ENCODE data around the gene SPTBN1.

SPTBN1 gene

DNA sequence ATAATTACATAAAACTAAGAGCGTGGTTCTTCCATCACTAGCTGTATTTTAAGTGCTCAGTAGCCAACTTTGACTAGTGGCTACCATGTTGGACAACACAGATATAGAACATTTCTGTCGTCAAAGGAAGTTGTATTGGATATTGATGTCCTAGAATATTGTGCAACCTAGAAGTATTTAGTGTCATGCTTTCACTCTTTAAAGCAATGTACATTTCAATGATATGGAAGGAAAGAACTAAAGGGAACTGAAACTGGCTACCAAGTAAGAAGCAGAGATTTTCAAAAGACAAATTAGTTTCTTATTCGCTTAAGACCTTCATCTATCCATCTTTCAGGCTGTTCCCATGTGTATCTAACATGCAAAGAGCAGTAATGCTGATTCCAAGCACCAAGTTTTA is 182.0 kb downstream of the SPTBN1 start:
- no peak for DNase-seq

DNA sequence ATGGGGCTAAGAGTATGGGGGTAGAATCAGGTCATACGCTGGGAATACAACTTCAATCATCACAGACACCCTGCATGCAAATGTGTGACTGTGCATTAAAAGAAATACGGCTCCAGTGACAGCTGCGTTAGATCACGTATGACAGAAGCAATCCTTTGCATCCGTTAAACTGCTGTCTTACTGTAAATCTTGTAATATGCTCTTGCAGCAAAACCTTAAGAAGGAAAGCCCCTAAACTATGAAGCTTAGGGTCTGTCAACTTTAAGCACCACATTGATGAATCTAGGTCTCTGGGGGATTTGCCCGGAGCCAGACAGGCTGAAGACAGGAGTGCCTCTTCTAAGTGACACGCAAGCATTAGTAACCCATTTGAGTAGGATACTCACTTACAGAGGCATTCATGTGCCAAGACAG is 182.7 kb downstream of the SPTBN1 start:
- no peak for DNase-seq

GRCh38 chr2:54639609-54640008 is 183.5 kb downstream of the SPTBN1 start:
- DNase-seq, result no peak

DNA sequence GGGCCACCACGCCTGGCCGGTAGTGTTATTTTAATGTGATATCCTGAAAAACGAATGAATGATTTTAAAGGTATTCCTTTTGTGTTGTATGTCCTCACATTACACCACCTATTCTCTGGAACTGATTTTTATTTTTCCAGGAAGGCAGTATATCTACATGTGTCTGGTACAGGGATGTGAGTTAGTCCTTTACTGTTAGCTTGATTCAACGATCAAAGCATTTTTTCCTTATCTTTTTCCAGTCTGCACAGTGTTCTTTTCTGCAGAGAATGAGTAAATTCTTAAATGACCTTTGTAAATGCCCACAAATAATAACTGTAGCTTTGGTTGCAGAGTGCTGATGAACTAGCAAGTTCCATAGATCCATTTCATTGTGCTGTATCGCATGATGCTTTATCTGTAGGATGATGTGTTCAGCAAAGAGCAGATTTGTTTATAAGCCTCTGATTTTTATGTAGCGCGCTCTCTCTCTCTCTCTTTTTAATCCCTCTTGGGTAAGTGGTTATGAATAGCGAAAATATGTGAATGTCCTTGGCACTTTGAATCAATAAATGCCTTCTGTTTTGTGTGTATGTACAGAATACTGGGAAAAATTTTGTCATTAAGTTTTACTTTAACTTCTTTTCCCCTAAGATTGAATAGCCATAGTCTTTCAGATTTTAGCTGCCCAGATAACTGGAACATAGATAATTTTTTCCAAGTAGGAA is 184.9 kb downstream of the SPTBN1 start:
- no peak for DNase-seq

DNA sequence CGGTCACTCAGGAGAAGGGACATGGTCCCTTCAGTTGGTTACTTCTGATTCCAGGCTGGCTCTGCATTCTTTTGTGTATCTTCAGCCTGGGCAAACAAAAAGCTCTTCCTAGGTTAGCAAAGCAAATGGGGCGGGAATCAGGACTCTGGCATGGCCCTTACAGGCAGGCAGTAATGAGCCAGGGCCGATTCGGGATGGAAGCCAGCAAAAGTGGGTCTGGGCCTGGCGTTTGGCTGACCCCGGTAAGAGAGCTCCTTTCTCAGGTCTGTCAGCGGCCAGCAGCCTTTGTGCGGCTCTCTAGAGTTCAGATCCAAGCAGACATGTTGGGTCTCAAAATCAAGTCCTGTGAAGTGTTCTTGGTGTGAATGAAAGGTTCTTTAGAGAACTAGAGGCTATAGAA is 185.9 kb downstream of the SPTBN1 start:
- DNase-seq, result no peak

- no peak for DNase-seq
Observed at GRCh38 chr2:54642677-54643430, 186.7 kb downstream of the SPTBN1 start.

DNA sequence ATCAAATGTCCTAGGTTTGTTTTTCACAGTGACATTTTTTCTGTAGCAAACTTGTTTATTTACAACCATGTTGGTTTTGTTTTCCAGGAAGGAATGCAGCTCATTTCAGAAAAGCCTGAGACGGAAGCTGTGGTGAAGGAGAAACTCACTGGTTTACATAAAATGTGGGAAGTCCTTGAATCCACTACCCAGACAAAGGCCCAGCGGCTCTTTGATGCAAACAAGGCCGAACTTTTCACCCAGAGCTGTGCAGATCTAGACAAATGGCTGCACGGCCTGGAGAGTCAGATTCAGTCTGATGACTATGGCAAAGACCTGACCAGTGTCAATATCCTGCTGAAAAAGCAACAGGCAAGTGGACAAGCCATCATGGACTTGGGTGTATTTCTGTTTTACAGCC is 188.1 kb downstream of the SPTBN1 start:
- DNase-seq, result no peak

DNA sequence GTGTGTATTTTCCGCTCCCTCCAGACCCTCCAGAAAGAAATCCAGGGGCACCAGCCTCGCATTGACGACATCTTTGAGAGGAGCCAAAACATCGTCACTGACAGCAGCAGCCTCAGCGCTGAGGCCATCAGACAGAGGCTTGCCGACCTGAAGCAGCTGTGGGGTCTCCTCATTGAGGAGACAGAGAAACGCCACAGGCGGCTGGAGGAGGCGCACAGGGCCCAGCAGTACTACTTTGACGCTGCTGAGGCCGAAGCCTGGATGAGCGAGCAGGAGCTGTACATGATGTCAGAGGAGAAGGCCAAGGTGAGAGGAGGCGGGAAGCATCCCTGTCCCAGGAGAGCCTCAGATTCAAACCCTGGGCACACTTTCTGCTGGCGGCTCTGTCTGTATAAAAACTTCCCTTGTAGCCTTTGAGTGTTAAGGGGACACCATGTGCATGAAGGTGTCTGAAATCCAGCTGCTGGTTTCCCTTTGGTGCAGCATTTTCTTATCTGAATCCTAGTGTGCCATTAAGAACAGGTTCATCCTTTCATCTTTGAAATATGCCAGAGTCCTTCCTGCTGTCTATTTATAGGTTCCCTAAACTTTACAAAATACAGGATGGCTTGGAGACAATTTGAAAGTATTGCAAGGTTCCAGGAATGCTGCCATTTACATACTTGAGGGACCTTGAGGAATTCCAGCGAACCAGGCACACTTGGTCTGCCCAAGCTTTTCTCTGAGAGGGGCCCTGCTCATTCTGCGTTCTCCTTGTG is 190.2 kb downstream of the SPTBN1 start:
- no peak for DNase-seq

DNA sequence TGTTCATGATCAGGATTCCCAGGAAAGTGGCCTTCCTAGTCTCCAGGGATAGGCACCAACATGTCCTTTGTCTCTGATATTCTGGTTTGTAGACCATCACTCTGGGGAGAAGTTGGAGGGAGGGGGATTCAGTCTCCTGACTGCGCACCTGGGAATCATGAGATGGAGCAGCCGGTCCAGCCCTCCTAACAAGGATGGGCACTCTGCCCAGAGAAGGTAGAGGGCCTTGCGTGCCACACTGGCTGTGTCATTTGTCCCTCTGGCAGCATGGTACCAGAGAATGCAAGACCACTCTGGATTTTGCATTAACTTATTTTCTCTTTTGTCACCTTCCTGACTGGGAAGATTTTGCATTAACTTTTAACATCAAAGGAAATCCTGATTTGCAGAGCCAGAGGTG is 192.1 kb downstream of the SPTBN1 start:
- DNase-seq, result no peak

DNA sequence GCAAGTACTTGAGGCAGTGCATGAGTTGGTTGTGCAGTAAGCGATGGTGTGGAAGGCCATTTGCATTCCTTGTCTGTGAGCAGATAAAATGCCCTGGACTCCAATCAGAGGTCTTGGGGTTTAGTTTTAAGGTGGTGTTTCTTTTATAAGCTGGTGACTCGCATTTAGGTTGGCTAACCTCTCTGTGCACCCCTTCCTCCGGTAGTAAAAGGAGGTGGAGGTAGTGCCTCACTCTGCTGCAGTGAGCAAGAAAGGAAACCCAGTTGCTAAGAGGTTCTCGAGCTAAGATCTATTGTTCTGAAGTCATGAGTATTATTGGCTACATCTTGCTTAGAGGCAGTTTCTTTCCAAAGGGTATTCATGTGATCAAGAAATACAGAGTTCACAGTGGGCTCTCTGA is 193.1 kb downstream of the SPTBN1 start:
- no peak for DNase-seq

DNA sequence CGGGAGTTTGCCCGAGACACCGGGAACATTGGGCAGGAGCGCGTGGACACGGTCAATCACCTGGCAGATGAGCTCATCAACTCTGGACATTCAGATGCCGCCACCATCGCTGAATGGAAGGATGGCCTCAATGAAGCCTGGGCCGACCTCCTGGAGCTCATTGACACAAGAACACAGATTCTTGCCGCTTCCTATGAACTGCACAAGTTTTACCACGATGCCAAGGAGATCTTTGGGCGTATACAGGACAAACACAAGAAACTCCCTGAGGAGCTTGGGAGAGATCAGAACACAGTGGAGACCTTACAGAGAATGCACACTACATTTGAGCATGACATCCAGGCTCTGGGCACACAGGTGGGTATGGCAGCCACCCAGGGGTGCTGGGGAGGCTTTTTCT is 193.5 kb downstream of the SPTBN1 start:
- DNase-seq, result no peak

- no peak for DNase-seq
Observed at GRCh38 chr2:54650612-54651011, 194.5 kb downstream of the SPTBN1 start.

DNA sequence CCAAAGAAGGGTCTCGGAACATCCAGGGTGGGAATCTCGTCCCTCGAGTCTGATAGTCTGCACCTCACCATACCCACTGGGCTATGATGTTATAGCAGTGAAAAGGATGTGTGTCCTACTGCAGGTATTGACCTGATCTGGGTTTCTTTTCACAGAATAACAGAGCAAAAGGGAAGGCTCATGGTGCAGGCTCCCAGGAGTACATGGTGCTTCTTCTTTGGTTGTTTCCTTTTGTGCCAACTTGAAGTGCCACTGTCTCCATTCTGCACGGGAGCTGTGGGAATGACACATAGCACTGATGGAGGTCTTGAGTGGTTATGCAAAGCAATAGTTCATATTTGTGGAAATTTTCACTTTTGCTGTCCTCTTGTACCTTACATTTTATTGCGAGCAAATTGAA is 195.2 kb downstream of the SPTBN1 start:
- DNase-seq, result no peak

DNA sequence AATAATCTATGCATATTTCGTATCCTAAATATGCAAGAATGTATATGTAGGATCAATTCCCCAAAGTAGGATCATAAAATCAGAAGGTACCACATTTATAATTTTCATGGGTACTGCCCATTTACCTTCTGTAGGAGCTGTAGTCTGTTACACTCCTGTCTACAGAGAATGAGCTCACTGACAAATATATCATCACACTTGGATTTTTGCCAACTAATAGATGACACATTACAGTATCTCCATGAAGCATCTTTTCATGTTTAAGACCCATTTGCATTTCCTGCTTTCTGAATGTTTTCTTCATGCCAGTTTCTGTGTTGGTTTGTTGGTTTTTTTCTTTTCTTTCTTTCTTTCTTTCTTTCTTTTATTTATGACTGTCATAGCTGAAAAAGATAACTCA is 196.4 kb downstream of the SPTBN1 start:
- peak; percentile 37 for DNase-seq

GRCh38 chr2:54653572-54654204 is 197.6 kb downstream of the SPTBN1 start:
- DNase-seq, result no peak

- DNase-seq, result no peak
Observed at GRCh38 chr2:54655046-54655809, 199.1 kb downstream of the SPTBN1 start.

GRCh38 chr2:54656863-54657262 is 200.7 kb downstream of the SPTBN1 start:
- no peak for DNase-seq

DNA sequence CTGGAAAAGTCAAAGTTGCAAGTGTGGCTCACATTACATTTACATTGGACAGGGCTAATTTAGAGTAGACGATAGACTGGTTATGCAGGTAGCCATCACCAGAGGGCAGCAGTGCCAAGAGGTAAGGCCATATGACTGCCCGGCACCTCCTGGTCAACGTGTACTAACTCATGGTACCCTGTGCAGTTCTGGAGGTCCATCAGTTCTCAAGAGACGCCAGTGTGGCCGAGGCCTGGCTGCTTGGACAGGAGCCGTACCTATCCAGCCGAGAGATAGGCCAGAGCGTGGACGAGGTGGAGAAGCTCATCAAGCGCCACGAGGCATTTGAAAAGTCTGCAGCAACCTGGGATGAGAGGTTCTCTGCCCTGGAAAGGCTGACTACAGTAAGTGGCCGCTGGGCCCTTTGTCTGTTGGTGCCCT is 201.5 kb downstream of the SPTBN1 start:
- DNase-seq, result peak; percentile 74

- no peak for DNase-seq
Observed at GRCh38 chr2:54658564-54659071, 202.5 kb downstream of the SPTBN1 start.

DNA sequence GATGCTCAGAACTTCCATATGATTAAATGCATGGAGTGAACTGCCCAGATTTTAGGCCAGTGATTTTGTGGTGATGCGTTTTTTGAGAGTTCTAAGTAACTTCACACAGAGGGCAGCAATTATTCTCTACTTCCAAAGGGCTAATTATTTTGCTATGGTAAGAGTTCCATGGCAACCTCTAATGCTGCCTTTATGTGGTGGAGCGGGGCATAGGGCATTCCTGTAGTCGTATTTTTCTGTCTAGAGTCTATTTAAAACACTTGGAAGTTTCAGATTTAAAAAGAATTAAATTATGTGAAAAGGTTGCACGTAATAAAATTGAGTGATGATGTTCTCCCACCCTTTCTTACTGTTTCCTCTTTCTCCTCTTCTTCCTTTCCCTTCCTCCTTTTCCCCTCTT is 203.4 kb downstream of the SPTBN1 start:
- DNase-seq, result no peak

GRCh38 chr2:54660752-54661151 is 204.6 kb downstream of the SPTBN1 start:
- no peak for DNase-seq

DNA sequence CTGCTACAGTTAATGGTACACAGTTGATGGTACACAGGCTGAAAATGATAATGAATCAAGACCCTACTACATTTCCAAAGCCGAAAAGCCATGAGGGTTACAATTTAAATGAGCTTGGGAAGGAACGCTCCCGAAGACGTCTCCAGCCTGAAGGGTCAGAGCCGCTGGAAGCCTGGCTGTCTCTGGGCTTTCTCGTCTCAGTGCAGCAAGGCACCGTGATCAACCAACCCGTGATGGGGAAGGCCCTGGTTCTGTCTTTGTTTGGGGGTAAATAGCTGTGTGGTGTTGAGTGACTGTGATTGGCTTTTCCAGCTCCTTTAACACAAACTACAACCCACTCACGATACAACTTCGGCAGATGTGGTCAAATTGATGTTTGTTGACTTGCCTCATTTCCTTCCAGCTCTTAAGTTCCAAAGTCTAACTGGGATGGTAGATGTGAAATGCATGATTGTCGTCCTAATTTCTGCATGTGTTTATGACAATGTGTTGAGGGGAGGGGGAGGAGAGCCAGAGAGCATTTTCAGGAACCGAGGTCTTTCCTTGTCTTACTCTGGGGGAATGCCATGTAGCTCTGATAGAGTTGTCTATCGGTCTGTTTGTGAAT is 207.4 kb downstream of the SPTBN1 start:
- no peak for DNase-seq
